ENCODE measurements around the gene CTSW.
A peak's percentile ranks its signal among the peaks of the same experiment; 100 is the strongest.

Gene CTSW

GRCh38 chr11:65932558-65932919, 52.9 kb downstream of the CTSW start:
- peak; percentile 59 for DNase-seq
